SK-N-SH (cell line): Measurements from ENCODE around the gene ZNF766. TPM values are rescaled to one million over a fixed set of nuclear protein-coding genes. Genes with fewer than 3 reads are reported as not detected.

Experiments
- CTCF ChIA-PET: fragments of 300-600, 350-600 bp; formaldehyde crosslinking; extraction: SDS; loops from one replicate; lab custom pipeline; 2021; lab: Yijun Ruan, JAX
- POLR2A ChIA-PET: fragments of 350-600 bp; sonication (Branson Sonifier 250); formaldehyde crosslinking; extraction: SDS; loops from one replicate; lab custom pipeline; 2020; ENCODE audit warnings: antibody characterized with exemption, inconsistent platforms; lab: Yijun Ruan, JAX
- DNase-seq: peaks from one replicate; pipeline ENCODE4 v3.0.0; 2012
- H2AFZ ChIP-seq: fragments of 200-600 bp; sonication (generic); 2 replicates; pipeline ENCODE4 v1.8.1; 2016; ENCODE audit warnings: antibody characterized with exemption, mild to moderate bottlenecking, low read depth
- H3F3A ChIP-seq: fragments of 200-600 bp; sonication (generic); replicated peaks from 2 replicates; pipeline ENCODE3; 2016; ENCODE audit warnings: antibody characterized with exemption, mild to moderate bottlenecking; ENCODE audit not compliant: insufficient read depth
- H3K27ac ChIP-seq, 2 experiments: fragments of 200-500 bp in 1 of 2; fragments of 200-600 bp in 1 of 2; sonication (Bioruptor generic) in 1 of 2; sonication (generic), shearing (Covaris generic) in 1 of 2; 2 replicates each; pipeline versions ENCODE4 v1.5.1 to v1.6.1; 2014 to 2016; ENCODE audit warnings: low read depth in 2 of 2, inconsistent platforms in 1 of 2, low read length in 1 of 2, mild to moderate bottlenecking in 1 of 2, mixed read lengths in 1 of 2
- H3K27me3 ChIP-seq: fragments of 200-600 bp; sonication (generic), shearing (Covaris generic); 2 replicates; pipeline ENCODE4 v1.6.1; 2016; ENCODE audit warnings: mixed run types; ENCODE audit not compliant: insufficient read depth
- H3K36me3 ChIP-seq, 2 experiments: fragments of 200-500 bp in 1 of 2; fragments of 200-600 bp in 1 of 2; sonication (Bioruptor generic) in 1 of 2; sonication (generic) in 1 of 2; replicated peaks in 1 of 2; 2 replicates each; pipeline versions ENCODE3 to v1.5.1; 2014 to 2016; ENCODE audit warnings: low read length in 1 of 2, mild to moderate bottlenecking in 1 of 2; ENCODE audit not compliant: insufficient read depth in 2 of 2, control insufficient read depth in 1 of 2
- H3K4me1 ChIP-seq, 2 experiments: fragments of 200-500 bp in 1 of 2; fragments of 200-600 bp in 1 of 2; sonication (Bioruptor generic) in 1 of 2; sonication (generic), shearing (Covaris generic) in 1 of 2; 2 replicates each; pipeline versions ENCODE4 v1.5.1 to v1.6.1; 2014 to 2016; ENCODE audit warnings: low read depth in 1 of 2, low read length in 1 of 2, mixed run types in 1 of 2; ENCODE audit not compliant: insufficient read depth in 2 of 2, control insufficient read depth in 1 of 2
- H3K4me2 ChIP-seq: fragments of 200-600 bp; sonication (generic), shearing (Covaris generic); 2 replicates; pipeline ENCODE4 v1.6.1; 2017; ENCODE audit warnings: mixed run types
- H3K4me3 ChIP-seq, 2 experiments: fragments of 200-500 bp in 1 of 2; fragments of 200-600 bp in 1 of 2; sonication (Bioruptor generic) in 1 of 2; sonication (generic), shearing (Covaris generic) in 1 of 2; 2 replicates each; pipeline versions ENCODE4 v1.5.1 to v1.8.1; 2014 to 2016; ENCODE audit warnings: low read depth in 2 of 2, inconsistent platforms in 1 of 2, low read length in 1 of 2, mild to moderate bottlenecking in 1 of 2, mixed read lengths in 1 of 2, moderate library complexity in 1 of 2
- H3K79me2 ChIP-seq: fragments of 200-600 bp; sonication (generic); 2 replicates; pipeline ENCODE4 v1.8.1; 2017; ENCODE audit warnings: mild to moderate bottlenecking; ENCODE audit not compliant: insufficient read depth
- H3K9ac ChIP-seq: fragments of 200-600 bp; sonication (generic); 2 replicates; pipeline ENCODE4 v1.6.1; 2017; ENCODE audit warnings: mixed run types
- H3K9me2 ChIP-seq: fragments of 200-600 bp; sonication (generic); 2 replicates; pipeline ENCODE4 v1.6.1; 2017; ENCODE audit warnings: mixed run types
- H3K9me3 ChIP-seq: fragments of 200-600 bp; sonication (generic); 2 replicates; pipeline ENCODE4 v1.6.1; 2017; ENCODE audit warnings: mixed run types, mild to moderate bottlenecking, moderate library complexity
- H4K20me1 ChIP-seq: fragments of 200-600 bp; sonication (generic); 2 replicates; pipeline ENCODE4 v1.6.1; 2017; ENCODE audit warnings: mild to moderate bottlenecking, mixed run types; ENCODE audit not compliant: insufficient read depth
- CHD2 ChIP-seq: fragments of 150-350 bp; IDR thresholded peaks from 2 replicates; pipeline ENCODE4 v1.6.1; 2018; ENCODE audit warnings: low read length; ENCODE audit not compliant: partially characterized antibody
- CTCF ChIP-seq: fragments of 200-600 bp; sonication (generic); IDR thresholded peaks from 2 replicates; pipeline ENCODE4 v1.6.1; 2017; ENCODE audit warnings: antibody characterized with exemption, mild to moderate bottlenecking, moderate library complexity
- ELF1 ChIP-seq: IDR thresholded peaks from 2 replicates; pipeline ENCODE4 v1.4.0; 2012
- EZH2phosphoT487 ChIP-seq: fragments of 200-600 bp; sonication (generic); IDR thresholded peaks from 2 replicates; pipeline ENCODE4 v1.6.1; 2017; ENCODE audit warnings: low read depth, mixed run types, mild to moderate bottlenecking, antibody characterized with exemption, moderate library complexity, borderline replicate concordance
- FOXJ3 ChIP-seq: sonication (generic); formaldehyde crosslinking; IDR thresholded peaks from 2 replicates; pipeline ENCODE4 v1.5.1; 2020; ENCODE audit warnings: mild to moderate bottlenecking, missing genetic modification reagents
- FOXM1 ChIP-seq: IDR thresholded peaks from 2 replicates; pipeline ENCODE4 v1.4.0; 2012; ENCODE audit warnings: low read depth, mild to moderate bottlenecking
- GABPA ChIP-seq: IDR thresholded peaks from 2 replicates; pipeline ENCODE4 v1.4.0; 2012; ENCODE audit warnings: low read depth, mild to moderate bottlenecking
- JUND ChIP-seq: IDR thresholded peaks from 2 replicates; pipeline ENCODE4 v1.4.0; 2012
- MEF2A ChIP-seq: IDR thresholded peaks from 2 replicates; pipeline ENCODE4 v1.4.0; 2012; ENCODE audit warnings: low read depth, borderline replicate concordance
- MXI1 ChIP-seq: IDR thresholded peaks from 2 replicates; pipeline ENCODE4 v1.6.1; 2012; ENCODE audit warnings: mild to moderate bottlenecking, low read depth, low read length, improper control_type of control experiment
- NRF1 ChIP-seq: IDR thresholded peaks from 2 replicates; pipeline ENCODE4 v1.6.1; 2012; ENCODE audit warnings: low read depth, mild to moderate bottlenecking, low read length
- POLR2AphosphoS5 ChIP-seq: IDR thresholded peaks from 2 replicates; pipeline ENCODE4 v1.6.1; 2012; ENCODE audit warnings: low read depth, low read length
- RAD21 ChIP-seq: IDR thresholded peaks from 2 replicates; pipeline ENCODE4 v1.6.1; 2012; ENCODE audit warnings: mild to moderate bottlenecking, low read length
- SIN3A ChIP-seq: IDR thresholded peaks from 2 replicates; pipeline ENCODE4 v1.6.1; 2012; ENCODE audit warnings: low read depth, mild to moderate bottlenecking, low read length, moderate library complexity, borderline replicate concordance
- TAF1 ChIP-seq: IDR thresholded peaks from 2 replicates; pipeline ENCODE4 v1.6.1; 2012; ENCODE audit warnings: low read depth, mild to moderate bottlenecking, low read length, moderate library complexity, borderline replicate concordance
- TEAD4 ChIP-seq: IDR thresholded peaks from 2 replicates; pipeline ENCODE4 v1.4.0; 2012; ENCODE audit warnings: mild to moderate bottlenecking, borderline replicate concordance; ENCODE audit not compliant: insufficient read depth
- USF2 ChIP-seq: fragments of 150-350 bp; IDR thresholded peaks from 2 replicates; pipeline ENCODE4 v1.6.1; 2017; ENCODE audit warnings: antibody characterized with exemption, low read length, low read depth, borderline replicate concordance
- WGBS: methylation state at CpG from one replicate; pipeline ENCODE4 v1.1.6; 2017; ENCODE audit warnings: low lambda C conversion rate; 5-methylcytosine and 5-hydroxymethylcytosine counted together
- polyA plus RNA-seq, 3 experiments: library from polyadenylated mRNA; depleted of rRNA; stranded (reverse); fragments of >200 nt; gene quantifications; 2 replicates each; pipeline ENCODE4 v1.2.3, GENCODE V29; 2012
- TF ChIP-seq, protein P1 (sequence below): fragments of 150-350 bp; IDR thresholded peaks from 2 replicates; pipeline ENCODE4 v1.6.1; 2016; ENCODE audit warnings: mild to moderate bottlenecking, low read depth, low read length

ZNF766 gene
- polyA plus RNA-seq, 1 of the 3 experiments (the other 2 are of a cell fraction), result 3.9 TPM

- Histone ChIP-seq H3K27ac (no peak overlapping the region), H3K9me3 (peaks cover 64% of the 10 kb centered on the region), H3K9me2 (no peaks in the 10 kb centered on the region), H3K4me2 (no peak overlapping the region), H3K9ac (no peak overlapping the region), H3K4me1 (no peaks in the 10 kb centered on the region), H3K79me2 (no peaks in the 10 kb centered on the region), H4K20me1 (no peaks in the 10 kb centered on the region), H3F3A (no peaks in the 10 kb centered on the region), H3K27me3 (no peaks in the 10 kb centered on the region), H3K36me3 (peaks cover 40 to 79% of the 10 kb centered on the region in 2 experiments), H3K4me3 (peak overlapping the region in 1 of 2 experiments; percentile 10; a peak in 1 of 4 replicates), H2AFZ (no peak overlapping the region)
- TF ChIP-seq POLR2AphosphoS5, result no peak
- POLR2A ChIA-PET, result no interaction called here
- CTCF ChIA-PET, result no interaction called here
- DNase-seq, result no peak
- 96% methylated on average over 6 of the region's 6 CpGs for WGBS
Observed at GRCh38 chr19:52322429-52322828, 53.0 kb downstream of the ZNF766 start.

DNA sequence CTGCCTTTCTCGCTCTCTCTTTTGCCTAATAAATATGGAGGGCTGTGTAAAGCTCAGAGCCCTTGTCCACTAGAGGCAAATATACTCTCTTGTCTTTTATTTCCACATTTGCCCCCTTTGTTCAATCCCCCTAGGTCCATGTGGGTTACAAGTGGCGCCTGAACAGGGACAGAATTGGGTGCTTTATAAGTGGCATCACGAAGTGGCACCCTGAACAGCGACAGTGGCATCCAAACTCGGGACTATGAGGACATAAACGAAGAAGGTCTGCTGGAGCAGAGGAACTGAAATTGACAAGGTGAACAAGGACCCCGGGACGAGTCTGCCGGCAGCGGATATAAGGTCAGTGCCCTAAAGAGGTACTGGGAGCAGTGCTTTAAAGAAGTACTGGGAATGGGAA is 62.4 kb downstream of the ZNF766 start:
- Histone ChIP-seq H2AFZ (no peak overlapping the region), H4K20me1 (no peaks in the 10 kb centered on the region), H3K79me2 (peaks cover 6% of the 10 kb centered on the region; the same call in 1 of the 2 replicates), H3K27me3 (no peaks in the 10 kb centered on the region), H3K4me2 (no peak overlapping the region), H3K9me3 (peaks cover 13% of the 10 kb centered on the region), H3K9me2 (no peaks in the 10 kb centered on the region), H3K36me3 (no peaks in the 10 kb centered on the region), H3K4me1 (no peaks in the 10 kb centered on the region; a peak in 1 of 4 replicates), H3K27ac (no peak overlapping the region), H3F3A (no peaks in the 10 kb centered on the region), H3K4me3 (no peak overlapping the region), H3K9ac (no peak overlapping the region)
- 31% methylated on average over 10 of the region's 10 CpGs for WGBS
- TF ChIP-seq TAF1, result no peak
- TF ChIP-seq GABPA, result no peak
- TF ChIP-seq ELF1, result no peak
- TF ChIP-seq, protein P1, sequence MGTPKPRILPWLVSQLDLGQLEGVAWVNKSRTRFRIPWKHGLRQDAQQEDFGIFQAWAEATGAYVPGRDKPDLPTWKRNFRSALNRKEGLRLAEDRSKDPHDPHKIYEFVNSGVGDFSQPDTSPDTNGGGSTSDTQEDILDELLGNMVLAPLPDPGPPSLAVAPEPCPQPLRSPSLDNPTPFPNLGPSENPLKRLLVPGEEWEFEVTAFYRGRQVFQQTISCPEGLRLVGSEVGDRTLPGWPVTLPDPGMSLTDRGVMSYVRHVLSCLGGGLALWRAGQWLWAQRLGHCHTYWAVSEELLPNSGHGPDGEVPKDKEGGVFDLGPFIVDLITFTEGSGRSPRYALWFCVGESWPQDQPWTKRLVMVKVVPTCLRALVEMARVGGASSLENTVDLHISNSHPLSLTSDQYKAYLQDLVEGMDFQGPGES, result no peak
- TF ChIP-seq NRF1, result no peak
- no peak for TF ChIP-seq JUND
- TF ChIP-seq MEF2A, result no peak
- TF ChIP-seq FOXJ3 (CRISPR knock-in tag), result no peak
- TF ChIP-seq RAD21, result no peak
- no peak for TF ChIP-seq EZH2phosphoT487
- no peak for TF ChIP-seq CTCF
- TF ChIP-seq CHD2, result no peak
- no peak for TF ChIP-seq USF2
- TF ChIP-seq POLR2AphosphoS5, result no peak
- no peak for TF ChIP-seq FOXM1
- no peak for TF ChIP-seq SIN3A
- no peak for TF ChIP-seq MXI1
- no peak for TF ChIP-seq TEAD4
- POLR2A ChIA-PET, result no interaction called here
- CTCF ChIA-PET, result no interaction called here
- DNase-seq, result no peak
